NT2/D1 (cell line): ENCODE data around the gene SKA2.

Experiments used
- DNase-seq: peaks from one replicate; pipeline ENCODE4 v3.0.0-alpha.2; 2011; ENCODE audit warnings: low read depth, low spot score
- H3K27me3 ChIP-seq: 2 replicates; pipeline ENCODE4 v1.6.0; 2011; ENCODE audit warnings: mild to moderate bottlenecking; ENCODE audit not compliant: insufficient read length, insufficient read depth
- H3K36me3 ChIP-seq: 2 replicates; pipeline ENCODE4 v1.6.1; 2011; ENCODE audit warnings: mild to moderate bottlenecking, low read length, mixed read lengths; ENCODE audit not compliant: insufficient read depth, insufficient read length
- H3K4me1 ChIP-seq: 2 replicates; pipeline ENCODE4 v1.5.1; 2011; ENCODE audit not compliant: insufficient read depth, insufficient read length
- H3K4me3 ChIP-seq: 2 replicates; pipeline ENCODE4 v1.5.1; 2011; ENCODE audit warnings: low read depth; ENCODE audit not compliant: insufficient read length
- H3K9ac ChIP-seq: 2 replicates; pipeline ENCODE4 v1.6.0; 2011; ENCODE audit warnings: low read depth; ENCODE audit not compliant: insufficient read length
- H3K9me3 ChIP-seq: 2 replicates; pipeline ENCODE4 v1.5.1; 2011; ENCODE audit warnings: mild to moderate bottlenecking, low read length; ENCODE audit not compliant: insufficient read depth
- SUZ12 ChIP-seq: IDR thresholded peaks from 2 replicates; pipeline ENCODE4 v1.6.1; 2011; ENCODE audit not compliant: insufficient read length, insufficient read depth; ENCODE audit errors: extremely low read depth
- YY1 ChIP-seq: IDR thresholded peaks from 2 replicates; pipeline ENCODE4 v1.6.1; 2011; ENCODE audit not compliant: insufficient read length, insufficient read depth
- ZNF274 ChIP-seq: IDR thresholded peaks from 2 replicates; pipeline ENCODE4 v1.6.1; 2011; ENCODE audit warnings: mild to moderate bottlenecking, low read depth, low read length

SKA2 gene

DNA sequence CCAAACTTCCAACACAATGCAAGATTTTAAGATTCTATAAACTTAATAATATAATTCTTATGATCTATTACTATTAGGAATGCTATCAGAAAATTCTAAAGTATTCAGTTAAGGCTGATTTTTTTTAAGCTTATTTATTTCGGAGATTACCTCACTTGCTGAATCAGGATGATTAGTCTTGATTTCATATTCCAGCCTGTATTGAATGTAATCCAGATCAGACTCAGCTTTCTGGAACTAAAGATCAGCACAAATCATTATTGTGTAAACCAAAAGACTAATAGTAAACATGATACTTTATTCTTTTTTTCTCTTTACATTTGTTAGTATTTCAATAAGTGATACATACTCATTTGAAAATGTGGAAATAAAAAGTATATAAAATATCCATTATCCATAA lies 23.9 kb downstream of the SKA2 start:
- Histone ChIP-seq H3K9me3 (no peaks in the 10 kb centered on the region), H3K9ac (no peak overlapping the region), H3K27me3 (no peaks in the 10 kb centered on the region), H3K36me3 (peaks cover 44% of the 10 kb centered on the region), H3K4me1 (no peaks in the 10 kb centered on the region), H3K4me3 (no peak overlapping the region)
- no peak for TF ChIP-seq ZNF274
- no peak for TF ChIP-seq YY1
- no peak for TF ChIP-seq SUZ12
- no peak for DNase-seq

DNA sequence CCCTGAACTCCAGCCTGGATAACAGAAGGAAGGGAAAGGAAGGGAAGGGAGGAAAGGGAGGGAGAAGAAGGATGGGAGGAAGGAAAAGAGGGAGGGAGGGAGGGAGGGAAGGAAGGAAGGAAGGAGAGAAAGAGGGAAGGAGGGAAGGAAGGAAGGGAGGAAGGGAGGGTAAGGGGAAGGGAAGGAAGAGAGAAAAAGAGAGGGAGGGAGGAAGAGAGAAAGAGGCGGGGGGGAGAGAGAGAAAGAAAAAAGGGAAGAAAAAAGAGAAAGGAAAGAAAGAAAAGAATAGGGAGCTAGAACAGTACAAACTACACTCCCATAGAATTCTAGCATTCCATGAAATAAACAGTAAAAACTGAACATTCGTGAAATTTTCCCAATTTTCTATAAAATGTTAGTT lies 25.2 kb downstream of the SKA2 start:
- DNase-seq: no peak
- Histone ChIP-seq H3K27me3 (no peaks in the 10 kb centered on the region), H3K4me3 (no peak overlapping the region), H3K36me3 (peaks cover 42% of the 10 kb centered on the region), H3K9me3 (no peaks in the 10 kb centered on the region), H3K4me1 (no peaks in the 10 kb centered on the region), H3K9ac (no peak overlapping the region)
- TF ChIP-seq YY1 (no peak), SUZ12 (no peak), ZNF274 (no peak)

DNA sequence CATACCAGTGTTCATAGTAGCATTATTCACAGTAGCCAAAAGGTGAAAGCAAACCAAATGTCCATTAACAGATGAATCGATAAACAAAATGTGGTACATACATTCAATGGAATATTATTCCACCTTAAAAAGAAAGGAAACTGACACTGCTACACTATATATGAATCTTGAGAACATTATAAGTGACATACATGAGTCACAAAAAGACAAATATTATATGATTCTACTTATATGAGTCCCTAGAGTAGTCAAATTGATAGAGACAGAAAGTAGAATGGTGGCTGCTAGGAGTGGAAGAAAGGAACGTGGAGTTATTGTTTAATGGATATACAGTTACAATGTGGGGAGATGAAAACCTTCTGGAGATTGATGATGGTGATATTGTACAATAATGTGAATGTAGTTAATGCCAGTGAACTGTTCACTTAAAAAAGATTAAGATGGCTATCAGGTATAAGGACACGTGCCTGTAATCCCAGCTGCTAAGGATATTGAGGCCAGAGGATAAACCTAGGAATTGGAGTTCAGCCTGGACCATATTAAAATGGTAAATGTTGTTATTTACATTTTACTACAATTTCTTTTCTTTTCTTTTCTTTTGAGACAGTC lies 28.1 kb downstream of the SKA2 start:
- DNase-seq: no peak

DNA sequence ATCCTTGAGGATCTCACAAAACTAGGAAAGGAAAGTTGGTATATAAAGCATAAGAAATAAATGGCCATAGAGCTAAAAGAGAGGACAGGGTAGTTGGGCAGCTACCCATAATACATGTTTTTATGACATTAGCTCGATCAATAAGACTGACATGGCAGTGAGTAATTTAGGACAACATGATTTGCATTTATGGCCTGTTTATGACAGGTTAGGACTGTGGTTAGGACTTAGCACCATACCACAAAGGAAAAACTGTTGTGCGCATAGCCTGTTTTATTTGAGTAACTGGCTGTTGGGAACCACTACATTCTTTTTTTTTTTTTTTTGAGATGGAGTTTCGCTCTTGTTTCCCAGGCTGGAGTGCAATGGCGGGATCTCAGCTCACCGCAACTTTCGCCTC lies 30.3 kb downstream of the SKA2 start:
- H3K4me1 ChIP-seq: no peaks in the 10 kb centered on the region
- no peaks in the 10 kb centered on the region for H3K27me3 ChIP-seq
- H3K9me3 ChIP-seq: no peaks in the 10 kb centered on the region
- no peak for TF ChIP-seq SUZ12
- TF ChIP-seq YY1: no peak
- no peak for TF ChIP-seq ZNF274
- no peak overlapping the region for H3K9ac ChIP-seq
- DNase-seq: no peak
- no peak overlapping the region for H3K4me3 ChIP-seq
- H3K36me3 ChIP-seq: peaks cover 54% of the 10 kb centered on the region

More for the DNA sequence above, 28.1 kb downstream of the SKA2 start:
- H3K4me3 ChIP-seq: no peak overlapping the region
- H3K27me3 ChIP-seq: no peaks in the 10 kb centered on the region
- peaks cover 53% of the 10 kb centered on the region for H3K36me3 ChIP-seq
- no peaks in the 10 kb centered on the region for H3K9me3 ChIP-seq
- H3K9ac ChIP-seq: no peak overlapping the region
- no peak for TF ChIP-seq SUZ12
- no peak for TF ChIP-seq ZNF274
- no peak for TF ChIP-seq YY1
- H3K4me1 ChIP-seq: no peaks in the 10 kb centered on the region

DNA sequence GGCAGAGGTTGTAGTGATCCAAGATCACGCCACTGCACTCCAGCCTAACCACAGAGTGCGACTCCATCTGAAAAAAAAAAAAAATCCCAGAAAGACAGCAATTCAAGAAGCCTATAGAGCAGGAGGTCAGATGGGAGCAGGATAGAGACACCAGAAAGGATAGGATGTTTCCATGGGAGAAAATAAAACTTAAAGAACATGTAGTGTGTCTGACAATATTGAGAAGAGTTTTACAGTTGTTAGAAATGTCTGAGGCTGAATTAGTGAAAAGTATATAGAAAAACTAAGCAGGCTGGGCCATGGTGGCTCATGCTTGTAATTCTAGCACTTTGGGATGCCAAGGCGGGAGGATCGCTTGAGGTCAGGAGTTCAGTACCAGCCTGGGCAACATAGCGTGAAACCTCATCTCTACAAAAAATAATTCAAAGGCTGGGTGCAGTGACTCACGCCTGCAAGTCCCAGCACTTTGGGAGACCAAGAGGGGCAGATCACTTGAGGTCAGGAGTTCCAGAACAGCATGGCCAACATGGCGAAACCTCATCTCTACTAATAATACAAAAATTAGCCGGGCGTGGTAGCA lies 33.0 kb downstream of the SKA2 start:
- Histone ChIP-seq H3K4me3 (no peak overlapping the region), H3K9ac (no peak overlapping the region), H3K27me3 (no peaks in the 10 kb centered on the region), H3K9me3 (no peaks in the 10 kb centered on the region), H3K4me1 (no peaks in the 10 kb centered on the region), H3K36me3 (peaks cover 59% of the 10 kb centered on the region)
- DNase-seq: no peak
- no peak for TF ChIP-seq SUZ12

DNA sequence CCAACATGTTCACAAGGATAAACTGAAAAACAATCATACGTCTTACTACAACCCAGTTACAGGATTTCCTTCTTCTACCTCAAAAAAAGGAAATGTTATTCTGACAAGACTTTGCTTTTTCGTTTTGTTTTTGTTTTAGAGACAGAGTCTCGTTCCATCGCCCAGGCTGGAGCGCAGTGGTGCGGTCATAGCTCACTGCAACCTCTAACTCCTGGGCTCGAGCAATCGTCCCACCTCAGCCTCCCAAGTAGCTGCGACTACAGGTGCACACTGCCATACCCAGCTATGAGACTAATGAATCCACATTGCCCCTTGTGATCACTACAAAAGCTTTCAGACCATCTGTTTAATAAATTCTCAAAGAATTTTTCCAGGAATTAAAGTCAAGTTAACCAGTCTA lies 39.5 kb downstream of the SKA2 start:
- peaks cover 68% of the 10 kb centered on the region for H3K36me3 ChIP-seq
- no peaks in the 10 kb centered on the region for H3K4me1 ChIP-seq
- H3K9ac ChIP-seq: no peak overlapping the region
- no peak for TF ChIP-seq YY1
- H3K27me3 ChIP-seq: no peaks in the 10 kb centered on the region
- no peak for DNase-seq
- H3K4me3 ChIP-seq: no peak overlapping the region
- H3K9me3 ChIP-seq: no peaks in the 10 kb centered on the region

DNA sequence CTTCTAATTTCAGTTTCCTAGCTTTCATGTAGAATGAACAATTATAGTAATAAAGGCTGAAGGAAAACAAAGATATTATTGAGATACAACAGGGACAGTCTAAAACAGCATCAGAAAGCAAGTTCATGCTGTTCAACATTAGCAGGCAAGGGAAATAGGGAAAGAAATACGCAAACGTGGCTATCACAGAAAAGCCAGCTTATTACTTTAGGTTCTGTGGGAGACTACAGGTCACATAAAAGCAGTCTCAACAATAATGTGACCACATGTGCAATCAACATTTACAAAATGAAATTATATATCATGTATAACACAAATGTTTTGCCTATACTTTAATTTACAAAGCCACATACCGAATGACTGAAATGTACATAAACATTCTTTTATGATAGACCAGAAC lies 43.4 kb downstream of the SKA2 start:
- Histone ChIP-seq H3K4me3 (no peak overlapping the region), H3K36me3 (peaks cover 44% of the 10 kb centered on the region), H3K9me3 (no peaks in the 10 kb centered on the region), H3K9ac (no peak overlapping the region), H3K4me1 (no peaks in the 10 kb centered on the region), H3K27me3 (no peaks in the 10 kb centered on the region)
- TF ChIP-seq SUZ12: no peak
- no peak for DNase-seq

DNA sequence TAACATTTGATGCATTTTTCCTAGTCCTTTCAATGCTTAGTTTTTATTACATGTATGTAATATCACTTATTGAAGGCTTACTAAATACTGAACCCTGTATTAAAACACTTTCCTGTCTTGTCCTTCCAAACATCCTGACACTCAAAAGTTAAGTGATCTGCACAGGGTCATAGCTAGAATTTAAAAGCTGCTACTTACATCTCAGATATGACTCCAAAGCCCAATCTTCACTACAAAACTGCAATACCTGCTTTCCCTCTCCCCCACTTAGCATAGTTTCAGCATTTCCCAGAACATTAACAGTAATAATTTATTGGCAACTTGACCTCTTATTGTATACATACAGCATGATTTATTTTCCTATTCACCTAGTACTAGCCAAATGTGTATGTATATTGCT lies 44.0 kb downstream of the SKA2 start:
- no peaks in the 10 kb centered on the region for H3K27me3 ChIP-seq
- no peak overlapping the region for H3K4me3 ChIP-seq
- peaks cover 44% of the 10 kb centered on the region for H3K36me3 ChIP-seq
- no peaks in the 10 kb centered on the region for H3K9me3 ChIP-seq
- TF ChIP-seq ZNF274: no peak
- DNase-seq: no peak
- H3K9ac ChIP-seq: no peak overlapping the region
- no peaks in the 10 kb centered on the region for H3K4me1 ChIP-seq
